HG02943 (cell line): ENCODE results near the gene EGF.

Experiments used
- ATAC-seq: cut with Tn5 transposase; IDR thresholded peaks from one replicate; pipeline ENCODE4 v1.9.1; 2021; ENCODE audit warnings: mild to moderate bottlenecking, low read depth, moderate library complexity; ENCODE audit not compliant: unreplicated experiment

EGF gene

GRCh38 chr4:109953556-109953955 is 40.9 kb downstream of the EGF start:
- no peak for ATAC-seq

GRCh38 chr4:109955146-109955545 is 42.5 kb downstream of the EGF start:
- no peak for ATAC-seq

- no peak for ATAC-seq
Measured at GRCh38 chr4:109957227-109957626, 44.5 kb downstream of the EGF start.

DNA sequence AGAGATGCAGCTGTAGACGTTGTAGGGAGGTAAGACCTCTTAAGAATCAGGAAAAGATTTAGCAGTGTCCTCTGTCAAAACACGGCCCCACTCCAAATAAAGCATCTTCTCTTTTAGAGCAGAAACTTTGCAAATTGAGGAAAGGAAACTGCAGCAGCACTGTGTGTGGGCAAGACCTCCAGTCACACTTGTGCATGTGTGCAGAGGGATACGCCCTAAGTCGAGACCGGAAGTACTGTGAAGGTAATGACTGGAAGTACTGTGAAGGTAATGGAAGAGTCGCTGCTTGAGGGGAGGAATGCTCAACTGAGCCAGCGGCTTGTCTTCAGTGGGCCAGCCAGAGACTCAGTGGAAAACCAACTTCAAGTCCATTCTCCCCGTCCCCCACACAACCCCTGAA is 46.5 kb downstream of the EGF start:
- no peak for ATAC-seq

- no peak for ATAC-seq
Measured at GRCh38 chr4:109962401-109962800, 49.7 kb downstream of the EGF start.

DNA sequence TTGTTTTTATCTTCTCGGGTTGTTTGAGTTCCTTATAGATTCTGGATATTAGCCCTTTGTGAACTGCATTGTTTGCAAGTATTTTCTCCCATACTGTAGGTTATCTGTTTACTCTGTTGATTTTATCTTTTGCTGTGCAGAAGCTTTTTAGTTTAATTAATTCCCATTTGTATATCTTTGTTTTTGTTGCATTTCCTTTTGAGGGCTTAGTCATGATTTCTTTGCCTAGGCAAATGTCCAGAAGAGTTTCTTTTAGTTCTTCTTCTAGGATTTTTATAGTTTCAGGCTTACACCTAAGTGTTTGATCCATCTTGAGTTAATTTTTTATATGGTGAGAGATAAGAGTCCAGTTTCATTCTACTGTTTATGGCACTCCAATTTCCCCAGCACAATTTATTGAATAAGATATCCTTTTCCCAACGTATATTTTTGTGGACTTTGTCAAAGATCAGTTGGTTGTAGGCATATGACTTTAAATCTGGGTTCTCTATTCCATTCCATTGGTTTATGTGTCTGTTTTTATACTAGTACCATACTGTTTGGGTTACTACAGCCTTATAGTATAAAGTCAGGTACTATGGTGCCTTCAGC is 54.3 kb downstream of the EGF start:
- ATAC-seq: no peak

- no peak for ATAC-seq
Measured at GRCh38 chr4:109967798-109968520, 55.3 kb downstream of the EGF start.

- ATAC-seq: no peak
Measured at GRCh38 chr4:109969087-109969486, 56.4 kb downstream of the EGF start.

DNA sequence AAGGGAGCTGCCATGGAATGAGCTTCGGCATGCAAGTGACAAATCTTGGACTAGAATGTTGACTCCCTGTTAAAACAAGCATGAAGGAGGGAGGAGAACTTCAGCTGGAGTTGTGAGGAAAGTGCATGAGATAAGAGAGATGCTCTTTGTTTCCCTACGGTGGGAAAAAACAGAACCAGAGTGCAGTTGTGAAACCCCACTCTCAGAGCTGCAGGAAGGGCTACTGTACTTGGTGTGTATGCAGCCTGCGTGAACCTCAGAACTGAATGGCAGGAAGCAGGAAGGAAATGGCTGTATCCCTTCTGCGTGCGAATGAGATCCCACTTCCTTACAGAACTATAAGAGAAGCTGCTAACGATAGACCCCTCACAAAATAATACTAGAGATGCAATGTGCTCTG is 57.2 kb downstream of the EGF start:
- no peak for ATAC-seq

- no peak for ATAC-seq
Measured at GRCh38 chr4:109972786-109973528, 60.3 kb downstream of the EGF start.

GRCh38 chr4:109973529-109973905 is 60.8 kb downstream of the EGF start:
- no peak for ATAC-seq

DNA sequence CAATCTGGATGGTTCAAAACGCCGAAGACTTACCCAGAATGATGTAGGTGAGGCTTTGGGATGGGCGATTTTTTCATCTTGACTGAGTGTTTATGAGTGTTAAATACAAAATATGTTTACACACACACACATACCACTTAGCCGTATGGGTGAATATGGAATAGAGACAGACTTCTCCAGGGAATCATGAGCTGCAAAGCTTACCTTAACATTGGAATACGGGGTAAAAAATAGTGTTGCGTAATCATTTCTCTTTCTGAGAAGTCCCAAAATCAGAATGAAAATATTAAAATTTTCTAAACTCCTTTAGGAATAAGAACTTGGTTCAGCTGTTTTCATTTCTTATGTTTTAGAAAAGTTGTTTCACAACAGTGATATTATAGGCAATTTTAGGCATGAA is 63.5 kb downstream of the EGF start:
- ATAC-seq: no peak

DNA sequence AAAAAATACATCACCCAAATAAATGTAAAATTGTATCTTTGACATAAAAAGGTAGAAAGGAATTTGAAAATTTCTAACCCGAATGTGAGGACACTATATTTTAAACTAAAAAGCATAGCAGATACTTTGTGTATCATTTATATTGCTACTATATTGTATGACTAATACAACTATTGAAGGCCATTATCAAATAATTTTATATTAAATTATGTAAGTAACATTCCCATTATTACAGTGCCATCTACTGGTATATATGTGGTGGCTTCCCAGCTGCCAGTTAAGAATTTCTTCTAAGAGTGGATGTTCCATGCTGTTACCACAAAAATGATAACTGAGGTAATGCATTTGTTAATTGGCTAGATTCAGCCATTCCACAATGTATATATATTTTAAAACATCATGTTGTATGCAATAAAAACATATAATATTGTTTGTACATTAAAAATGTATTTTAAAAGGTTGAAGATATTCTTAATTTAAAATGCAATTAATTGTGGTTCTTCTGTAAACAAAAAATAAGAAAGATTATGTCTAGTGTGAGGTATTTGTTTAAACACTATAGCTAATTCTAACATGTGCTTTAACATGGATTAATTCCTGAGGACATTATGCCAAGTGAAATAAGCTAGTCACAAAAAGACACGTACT is 65.3 kb downstream of the EGF start:
- no peak for ATAC-seq

GRCh38 chr4:109978704-109979454 is 66.2 kb downstream of the EGF start:
- ATAC-seq: no peak

DNA sequence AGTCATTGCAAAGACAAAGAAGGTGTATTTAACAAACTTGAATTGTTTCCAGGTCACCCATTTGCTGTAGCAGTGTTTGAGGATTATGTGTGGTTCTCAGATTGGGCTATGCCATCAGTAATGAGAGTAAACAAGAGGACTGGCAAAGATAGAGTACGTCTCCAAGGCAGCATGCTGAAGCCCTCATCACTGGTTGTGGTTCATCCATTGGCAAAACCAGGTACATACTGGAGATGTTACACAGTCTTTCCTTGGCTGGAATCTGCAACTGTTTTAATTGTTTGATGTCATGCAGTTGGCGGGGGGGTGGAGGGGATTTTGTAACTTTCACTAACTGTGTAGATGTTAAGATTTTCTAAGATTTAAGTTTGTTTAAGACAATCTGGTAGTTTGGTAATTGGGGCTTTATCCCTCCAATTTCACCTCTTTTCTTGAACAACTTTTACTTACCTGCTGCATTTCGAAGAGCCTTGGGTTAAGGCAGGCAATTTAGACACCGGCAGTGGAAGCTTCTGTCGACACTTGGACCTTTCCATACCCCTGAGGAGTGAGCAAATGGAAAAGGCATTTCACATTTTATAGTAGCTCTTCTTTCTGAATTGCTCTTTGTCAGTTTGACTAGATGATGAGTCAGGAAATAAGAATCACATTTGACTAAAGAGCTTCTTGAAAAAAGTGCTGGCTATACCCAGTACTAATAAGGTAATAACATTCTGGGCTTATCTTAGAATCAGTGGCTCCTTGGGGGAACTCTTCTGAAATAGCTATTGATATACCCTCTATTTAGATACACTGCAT is 67.4 kb downstream of the EGF start:
- ATAC-seq: no peak

DNA sequence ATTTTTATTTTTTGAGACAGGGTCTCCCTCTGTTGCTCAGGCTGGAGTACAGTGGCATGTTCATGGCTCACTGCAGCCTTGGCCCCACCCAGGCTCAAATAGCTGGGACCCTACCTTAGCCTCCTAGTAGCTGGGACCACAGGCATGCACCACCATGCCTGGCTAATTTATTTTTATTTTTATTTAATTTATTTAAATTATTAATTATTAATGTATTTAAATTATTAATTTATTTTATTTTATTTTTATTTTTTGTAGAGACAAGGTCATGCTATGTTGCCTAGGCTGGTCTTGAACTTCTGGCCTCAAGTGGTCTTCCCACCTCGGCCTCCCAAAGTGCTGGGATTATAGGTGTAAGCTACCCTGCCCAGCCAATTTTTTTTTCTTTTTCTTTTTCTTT is 69.3 kb downstream of the EGF start:
- ATAC-seq: no peak

DNA sequence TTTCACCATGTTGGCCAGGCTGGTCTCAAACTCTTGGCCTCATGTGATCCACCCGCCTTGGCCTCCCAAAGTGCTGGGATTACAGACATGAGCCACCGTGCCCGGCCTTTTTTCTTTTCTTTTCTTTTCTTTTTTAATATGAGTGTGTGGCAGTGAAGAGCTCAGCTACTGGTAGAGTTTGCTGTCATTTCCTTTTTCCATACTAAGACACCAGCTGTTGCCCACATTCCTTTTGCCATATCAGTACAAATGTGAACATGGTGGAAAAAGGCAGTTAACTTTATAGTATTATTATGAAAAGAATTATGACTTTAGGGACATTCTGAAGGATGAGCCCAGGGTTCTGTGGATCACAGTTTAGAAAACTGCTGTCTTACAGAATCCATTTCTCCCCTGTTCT is 69.8 kb downstream of the EGF start:
- no peak for ATAC-seq

GRCh38 chr4:109985993-109986974 is 73.6 kb downstream of the EGF start:
- ATAC-seq: no peak

DNA sequence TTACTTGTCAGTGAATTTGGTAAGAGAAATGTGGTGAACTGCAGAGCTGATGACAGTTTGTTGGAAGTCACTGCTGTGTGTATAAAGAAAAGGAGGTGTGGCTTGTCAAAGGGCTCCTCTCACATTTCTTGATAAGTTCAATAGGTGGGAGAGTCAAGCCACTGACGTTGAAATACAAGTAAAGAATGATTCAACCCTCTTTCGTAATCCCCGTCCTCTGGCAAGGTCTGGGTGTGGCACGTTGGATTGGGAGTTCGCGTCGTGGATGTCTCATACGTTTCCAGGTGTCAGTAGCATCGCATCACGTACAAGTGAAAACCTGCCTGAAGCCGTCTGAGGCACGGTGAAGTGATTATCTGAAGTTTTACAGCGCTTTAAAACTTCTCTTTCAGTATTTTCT is 76.4 kb downstream of the EGF start:
- ATAC-seq: no peak
